PC-9 (cell line): Measurements from ENCODE around the gene COL27A1. TPM values are rescaled to one million over a fixed set of nuclear protein-coding genes. Genes with fewer than 3 reads are reported as not detected.

ENCODE experiments used
- BruUV-seq: library from RNA; stranded (reverse); fragments of 400-500 nt; replicated peaks from 2 replicates; lab custom pipeline; 2021; lab: Mats Ljungman, UMichigan
- CTCF ChIA-PET: fragments of 300-600 bp; sonication (Branson Sonifier 250); formaldehyde crosslinking; loops from one replicate; lab custom pipeline; 2022; ENCODE audit warnings: antibody characterized with exemption; lab: Charles Lee
- POLR2A ChIA-PET: fragments of 300-600 bp; sonication (Branson Sonifier 250); formaldehyde crosslinking; loops from one replicate; lab custom pipeline; 2022; ENCODE audit warnings: antibody characterized with exemption; ENCODE audit not compliant: unreplicated experiment; lab: Charles Lee
- DNase-seq, 2 experiments: peaks; one replicate each; pipeline versions ENCODE4 v3.0.0 to v3.0.0-alpha.2; 2015 to 2022; ENCODE audit warnings: mixed read lengths in 1 of 2
- H2AFZ ChIP-seq: fragments of 200-600 bp; sonication (generic); 2 replicates; pipeline ENCODE4 v1.8.1; 2017; ENCODE audit warnings: antibody characterized with exemption
- H3F3A ChIP-seq: fragments of 200-600 bp; sonication (generic); 2 replicates; pipeline ENCODE4 v1.8.1; 2017; ENCODE audit warnings: antibody characterized with exemption, mild to moderate bottlenecking, low read depth; ENCODE audit not compliant: insufficient read depth
- H3K27ac ChIP-seq: fragments of 200-600 bp; sonication (generic); 2 replicates; pipeline ENCODE4 v1.6.1; 2016; ENCODE audit warnings: mixed run types
- H3K27me3 ChIP-seq: fragments of 200-600 bp; sonication (generic); 2 replicates; pipeline ENCODE4 v1.6.1; 2016; ENCODE audit warnings: low read depth, mixed run types; ENCODE audit not compliant: insufficient read depth
- H3K36me3 ChIP-seq: fragments of 200-600 bp; sonication (generic); 2 replicates; pipeline ENCODE4 v1.6.1; 2016; ENCODE audit warnings: low read depth, mixed run types
- H3K4me1 ChIP-seq: fragments of 200-600 bp; sonication (generic); replicated peaks from 2 replicates; pipeline ENCODE4 v1.6.1; 2016; ENCODE audit warnings: mixed run types; ENCODE audit not compliant: insufficient read depth
- H3K4me2 ChIP-seq: fragments of 200-600 bp; sonication (generic); 2 replicates; pipeline ENCODE4 v1.6.1; 2017; ENCODE audit warnings: mixed run types
- H3K4me3 ChIP-seq: fragments of 200-600 bp; sonication (generic); 2 replicates; pipeline ENCODE4 v1.6.1; 2016; ENCODE audit warnings: mixed run types
- H3K79me2 ChIP-seq: fragments of 200-600 bp; sonication (generic); 2 replicates; pipeline ENCODE4 v1.6.1; 2017; ENCODE audit warnings: low read depth, mixed run types
- H3K9me2 ChIP-seq: fragments of 200-600 bp; sonication (generic); 2 replicates; pipeline ENCODE4 v1.8.1; 2017; ENCODE audit warnings: mild to moderate bottlenecking; ENCODE audit not compliant: insufficient read depth
- H3K9me3 ChIP-seq: fragments of 200-600 bp; sonication (generic); 2 replicates; pipeline ENCODE4 v1.8.1; 2016; ENCODE audit warnings: low read depth; ENCODE audit not compliant: insufficient read depth
- H4K20me1 ChIP-seq: fragments of 200-600 bp; sonication (generic); 2 replicates; pipeline ENCODE4 v1.8.1; 2017; ENCODE audit not compliant: insufficient read depth
- CTCF ChIP-seq: fragments of 200-600 bp; sonication (generic); conservative IDR thresholded peaks from 2 replicates; pipeline ENCODE4 v1.6.1; 2017; ENCODE audit warnings: mixed run types, antibody characterized with exemption, mild to moderate bottlenecking, moderate library complexity
- EZH2 ChIP-seq: fragments of 200-600 bp; sonication (generic); IDR thresholded peaks from 2 replicates; pipeline ENCODE4 v1.8.0; 2017; ENCODE audit warnings: antibody characterized with exemption, low read depth
- intact Hi-C: fragments of 100-400 bp; cut with micrococcal nuclease; formaldehyde crosslinking; loops from one replicate; pipeline ENCODE4 v1.10.0; 2022; ENCODE audit not compliant: unreplicated experiment
- total RNA-seq: library from RNA; stranded (reverse); gene quantifications from 2 replicates; pipeline ENCODE4 v1.2.3, GENCODE V29; 2021

Gene COL27A1
- total RNA-seq, 1 experiment from 2014 or later, result 0.39 TPM

- no peak for DNase-seq
- Histone ChIP-seq H3K4me1 (no peaks in the 10 kb centered on the region), H3F3A (no peaks in the 10 kb centered on the region), H3K79me2 (no peaks in the 10 kb centered on the region), H3K27ac (no peak overlapping the region), H3K9me2 (no peaks in the 10 kb centered on the region), H3K27me3 (peaks cover 93% of the 10 kb centered on the region), H3K4me2 (no peak overlapping the region), H3K36me3 (no peaks in the 10 kb centered on the region), H3K9me3 (no peaks in the 10 kb centered on the region), H3K4me3 (no peak overlapping the region), H2AFZ (no peak overlapping the region), H4K20me1 (no peaks in the 10 kb centered on the region)
- TF ChIP-seq CTCF (no peak), EZH2 (no peak; the same call in 1 of the 2 replicates)
- no TSS peak for BruUV-seq
- CTCF ChIA-PET, result no interaction called here
- POLR2A ChIA-PET, result no interaction called here
- intact Hi-C loops, result no loop called here
Observed at GRCh38 chr9:114117996-114118830, 37.1 kb upstream of the COL27A1 start.

- no peaks in the 10 kb centered on the region for H4K20me1 ChIP-seq
- CTCF ChIA-PET, result no interaction called here
Observed at GRCh38 chr9:114119242-114120191, 35.8 kb upstream of the COL27A1 start.

More at GRCh38 chr9:114119242-114120191, 35.8 kb upstream of the COL27A1 start:
- no peak overlapping the region for H3K4me3 ChIP-seq
- no peaks in the 10 kb centered on the region for H3K9me2 ChIP-seq
- POLR2A ChIA-PET, result no interaction called here
- no peak for DNase-seq
- H3K4me2 ChIP-seq, result no peak overlapping the region
- TF ChIP-seq EZH2 (no peak), CTCF (no peak)
- H3K27me3 ChIP-seq, result peaks cover 81% of the 10 kb centered on the region
- H3K4me1 ChIP-seq, result no peaks in the 10 kb centered on the region
- H3K79me2 ChIP-seq, result no peaks in the 10 kb centered on the region
- H3K27ac ChIP-seq, result no peak overlapping the region
- H2AFZ ChIP-seq, result no peak overlapping the region
- intact Hi-C loops, result no loop called here
- no peaks in the 10 kb centered on the region for H3K36me3 ChIP-seq
- H3F3A ChIP-seq, result no peaks in the 10 kb centered on the region
- H3K9me3 ChIP-seq, result no peaks in the 10 kb centered on the region
- BruUV-seq, result no TSS peak
